Neural progenitor cell (in vitro differentiated cells): ENCODE measurements around the gene SSH3. TPM values are rescaled to one million over a fixed set of nuclear protein-coding genes. Genes with fewer than 3 reads are reported as not detected.

Source experiments
- DNase-seq: peaks from one replicate; pipeline ENCODE4 v3.0.0-alpha.2; 2016; ENCODE audit warnings: low spot score
- H2AFZ ChIP-seq: fragments of 200-600 bp; sonication (generic); replicated peaks from 2 replicates; pipeline ENCODE4 v1.6.1; 2016; ENCODE audit warnings: antibody characterized with exemption
- H3F3A ChIP-seq: fragments of 200-600 bp; sonication (generic); 2 replicates; pipeline ENCODE4 v1.6.1; 2016; ENCODE audit warnings: antibody characterized with exemption, low read depth
- H3K27ac ChIP-seq: fragments of 200-600 bp; sonication (generic); 2 replicates; pipeline ENCODE4 v1.5.1; 2016; ENCODE audit warnings: mild to moderate bottlenecking
- H3K27me3 ChIP-seq: fragments of 200-600 bp; sonication (generic); 2 replicates; pipeline ENCODE4 v1.6.1; 2016; ENCODE audit warnings: mild to moderate bottlenecking, moderate library complexity
- H3K36me3 ChIP-seq: fragments of 200-600 bp; sonication (generic); 2 replicates; pipeline ENCODE4 v1.5.1; 2016
- H3K4me1 ChIP-seq: fragments of 200-600 bp; sonication (generic); 2 replicates; pipeline ENCODE4 v1.6.1; 2016; ENCODE audit warnings: mixed run types
- H3K4me2 ChIP-seq: fragments of 200-600 bp; sonication (generic); 2 replicates; pipeline ENCODE4 v1.6.1; 2016
- H3K4me3 ChIP-seq: fragments of 200-600 bp; sonication (generic); 2 replicates; pipeline ENCODE4 v1.5.1; 2016
- H3K79me2 ChIP-seq: fragments of 200-600 bp; sonication (generic); 2 replicates; pipeline ENCODE4 v1.6.1; 2016; ENCODE audit warnings: low read depth
- H3K9ac ChIP-seq: fragments of 200-600 bp; sonication (generic); 2 replicates; pipeline ENCODE4 v1.6.1; 2016
- H3K9me3 ChIP-seq: fragments of 200-600 bp; sonication (generic); 2 replicates; pipeline ENCODE4 v1.5.1; 2016; ENCODE audit warnings: low read depth
- H4K20me1 ChIP-seq: fragments of 200-600 bp; sonication (generic); 2 replicates; pipeline ENCODE4 v1.6.1; 2016; ENCODE audit warnings: low read depth
- H3K27ac Mint-ChIP-seq: 3 replicates; pipeline ENCODE4 v1.8.0; 2021; ENCODE audit warnings: mixed read lengths
- H3K27me3 Mint-ChIP-seq: 2 replicates; pipeline ENCODE4 v1.8.0; 2022; ENCODE audit warnings: low read depth, mild to moderate bottlenecking, inconsistent platforms, moderate library complexity, mixed read lengths; ENCODE audit not compliant: insufficient read depth
- H3K36me3 Mint-ChIP-seq: 3 replicates; pipeline ENCODE4 v1.8.0; 2021; ENCODE audit warnings: mixed read lengths
- H3K4me1 Mint-ChIP-seq: 3 replicates; pipeline ENCODE4 v1.8.0; 2021; ENCODE audit warnings: mixed read lengths
- H3K4me3 Mint-ChIP-seq: 3 replicates; pipeline ENCODE4 v1.8.0; 2021; ENCODE audit warnings: mild to moderate bottlenecking, moderate library complexity, mixed read lengths
- H3K9me3 Mint-ChIP-seq: 3 replicates; pipeline ENCODE4 v1.8.0; 2020; ENCODE audit warnings: mixed read lengths
- CTCF ChIP-seq: fragments of 200-600 bp; sonication (generic); IDR thresholded peaks from 2 replicates; pipeline ENCODE4 v1.5.1; 2017; ENCODE audit warnings: antibody characterized with exemption, mild to moderate bottlenecking
- EZH2 ChIP-seq: fragments of 200-600 bp; sonication (generic); IDR thresholded peaks from 2 replicates; pipeline ENCODE4 v1.6.1; 2017; ENCODE audit warnings: antibody characterized with exemption, mild to moderate bottlenecking, moderate library complexity
- EZH2phosphoT487 ChIP-seq: fragments of 200-600 bp; sonication (generic); IDR thresholded peaks from 2 replicates; pipeline ENCODE4 v1.6.1; 2017; ENCODE audit warnings: antibody characterized with exemption
- total RNA-seq: library from RNA; depleted of rRNA; stranded (reverse); fragments of >200 nt; gene quantifications from 2 replicates; pipeline ENCODE4 v1.2.3, GENCODE V29; 2015; ENCODE audit warnings: low replicate concordance

SSH3 gene
- total RNA-seq, 1 donor from 2014 or later, result 1.4 TPM

- no peaks in the 10 kb centered on the region for H3K9me3 Mint-ChIP-seq
- peaks cover 27% of the 10 kb centered on the region for H3F3A ChIP-seq
- peaks cover 16% of the 10 kb centered on the region for H3K27me3 ChIP-seq
- H3K36me3 ChIP-seq, result no peaks in the 10 kb centered on the region
- H3K9me3 ChIP-seq, result no peaks in the 10 kb centered on the region
- no peak overlapping the region for H3K9ac ChIP-seq
- H3K4me3 Mint-ChIP-seq, result peak overlapping the region; percentile 61
- peaks cover 6% of the 10 kb centered on the region for H3K36me3 Mint-ChIP-seq
- no peaks in the 10 kb centered on the region for H3K79me2 ChIP-seq
- no peak overlapping the region for H3K27ac Mint-ChIP-seq
- peak overlapping the region; percentile 65 for H3K4me3 ChIP-seq
- H3K4me1 Mint-ChIP-seq, result peaks cover 8% of the 10 kb centered on the region
- no peak overlapping the region for H3K27ac ChIP-seq
- DNase-seq, result no peak
- H3K4me2 ChIP-seq, result peak overlapping the region; percentile 91
- no peak overlapping the region for H2AFZ ChIP-seq
- H3K4me1 ChIP-seq, result peaks cover 12% of the 10 kb centered on the region
- peaks cover 7% of the 10 kb centered on the region for H3K27me3 Mint-ChIP-seq
- TF ChIP-seq CTCF (no peak), EZH2 (no peak), EZH2phosphoT487 (no peak)
- peaks cover 14% of the 10 kb centered on the region for H4K20me1 ChIP-seq
Measured at GRCh38 chr11:67304511-67305113, 1.3 kb downstream of the SSH3 start.

- Mint-ChIP-seq H3K36me3 (no peaks in the 10 kb centered on the region), H3K4me1 (peaks cover 8% of the 10 kb centered on the region), H3K4me3 (no peak overlapping the region), H3K27ac (no peak overlapping the region), H3K9me3 (no peaks in the 10 kb centered on the region), H3K27me3 (peaks cover 9% of the 10 kb centered on the region)
- Histone ChIP-seq H3K4me3 (no peak overlapping the region), H3F3A (peaks cover 19% of the 10 kb centered on the region), H3K36me3 (no peaks in the 10 kb centered on the region), H4K20me1 (peaks cover 8% of the 10 kb centered on the region), H2AFZ (no peak overlapping the region), H3K27me3 (peaks cover 16% of the 10 kb centered on the region), H3K4me2 (no peak overlapping the region), H3K9ac (no peak overlapping the region), H3K27ac (no peak overlapping the region), H3K79me2 (no peaks in the 10 kb centered on the region), H3K9me3 (no peaks in the 10 kb centered on the region), H3K4me1 (peaks cover 8% of the 10 kb centered on the region)
- no peak for TF ChIP-seq EZH2phosphoT487
- no peak for TF ChIP-seq CTCF
- TF ChIP-seq EZH2, result no peak
- DNase-seq, result no peak
Measured at GRCh38 chr11:67306769-67307544, 3.6 kb downstream of the SSH3 start.

- Mint-ChIP-seq H3K27me3 (peaks cover 9% of the 10 kb centered on the region), H3K4me1 (peaks cover 6% of the 10 kb centered on the region), H3K4me3 (no peak overlapping the region), H3K9me3 (no peaks in the 10 kb centered on the region), H3K36me3 (no peaks in the 10 kb centered on the region), H3K27ac (no peak overlapping the region)
- no peak overlapping the region for H3K9ac ChIP-seq
- peaks cover 2% of the 10 kb centered on the region for H4K20me1 ChIP-seq
- H3K4me2 ChIP-seq, result no peak overlapping the region
- peaks cover 2% of the 10 kb centered on the region for H3K4me1 ChIP-seq
- no peak for DNase-seq
- no peak for TF ChIP-seq EZH2
- H2AFZ ChIP-seq, result no peak overlapping the region
- H3K4me3 ChIP-seq, result no peak overlapping the region
- peaks cover 13% of the 10 kb centered on the region for H3F3A ChIP-seq
- H3K27me3 ChIP-seq, result peaks cover 16% of the 10 kb centered on the region
- no peaks in the 10 kb centered on the region for H3K36me3 ChIP-seq
- H3K27ac ChIP-seq, result no peak overlapping the region
- no peaks in the 10 kb centered on the region for H3K79me2 ChIP-seq
- H3K9me3 ChIP-seq, result no peaks in the 10 kb centered on the region
Measured at GRCh38 chr11:67307545-67308001, 4.2 kb downstream of the SSH3 start.
